ENCODE results near the gene PTBP2.

The PTBP2 gene

DNA sequence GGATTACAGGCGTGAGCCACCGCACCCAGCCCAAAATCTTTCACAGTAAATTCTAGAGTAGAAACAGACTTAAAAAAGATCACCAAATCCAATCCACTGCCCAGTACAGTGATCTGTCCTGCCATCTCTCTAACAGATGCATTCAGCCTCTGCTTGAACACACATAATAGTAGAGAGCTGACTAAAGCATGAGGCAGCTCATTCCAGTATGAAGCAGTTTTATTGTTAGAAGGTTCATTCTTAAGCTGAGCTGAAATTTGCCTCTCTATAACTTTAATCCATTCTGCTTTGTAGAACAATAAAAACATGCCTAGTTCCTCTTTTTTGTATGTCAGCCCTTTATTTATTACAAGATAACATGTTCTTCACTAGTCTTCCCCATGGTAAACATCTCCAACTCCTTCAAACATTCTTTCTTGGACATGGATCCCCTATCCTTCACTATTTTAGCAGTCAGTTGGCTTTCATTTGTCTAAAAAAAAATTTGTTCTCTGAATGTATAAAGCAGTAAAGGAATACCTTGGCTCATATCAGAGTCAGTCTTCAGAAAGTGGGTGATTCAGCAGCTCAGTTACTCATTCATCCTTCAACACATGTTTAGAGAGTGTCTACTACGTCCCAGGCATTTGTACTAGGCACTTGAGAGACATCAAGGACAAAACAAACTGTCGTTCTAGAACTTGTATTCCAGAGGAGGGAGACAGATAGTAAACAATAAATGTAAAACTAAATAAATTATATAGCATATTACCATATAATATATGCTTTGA lies 10.7 kb upstream of the PTBP2 start:
- no peaks in the 10 kb centered on the region for H3K36me3 ChIP-seq
- no peak for DNase-seq
- no peak overlapping the region for H3K4me3 ChIP-seq (ENCODE audit: low read depth, low read length)
- no peaks in the 10 kb centered on the region for H3K9me3 ChIP-seq (ENCODE audit: severe bottlenecking)
- H3K27ac ChIP-seq = no peak overlapping the region
- H3K27me3 ChIP-seq (ENCODE audit: insufficient read depth, low read depth, severe bottlenecking) = no peaks in the 10 kb centered on the region
- TF ChIP-seq, protein P1, sequence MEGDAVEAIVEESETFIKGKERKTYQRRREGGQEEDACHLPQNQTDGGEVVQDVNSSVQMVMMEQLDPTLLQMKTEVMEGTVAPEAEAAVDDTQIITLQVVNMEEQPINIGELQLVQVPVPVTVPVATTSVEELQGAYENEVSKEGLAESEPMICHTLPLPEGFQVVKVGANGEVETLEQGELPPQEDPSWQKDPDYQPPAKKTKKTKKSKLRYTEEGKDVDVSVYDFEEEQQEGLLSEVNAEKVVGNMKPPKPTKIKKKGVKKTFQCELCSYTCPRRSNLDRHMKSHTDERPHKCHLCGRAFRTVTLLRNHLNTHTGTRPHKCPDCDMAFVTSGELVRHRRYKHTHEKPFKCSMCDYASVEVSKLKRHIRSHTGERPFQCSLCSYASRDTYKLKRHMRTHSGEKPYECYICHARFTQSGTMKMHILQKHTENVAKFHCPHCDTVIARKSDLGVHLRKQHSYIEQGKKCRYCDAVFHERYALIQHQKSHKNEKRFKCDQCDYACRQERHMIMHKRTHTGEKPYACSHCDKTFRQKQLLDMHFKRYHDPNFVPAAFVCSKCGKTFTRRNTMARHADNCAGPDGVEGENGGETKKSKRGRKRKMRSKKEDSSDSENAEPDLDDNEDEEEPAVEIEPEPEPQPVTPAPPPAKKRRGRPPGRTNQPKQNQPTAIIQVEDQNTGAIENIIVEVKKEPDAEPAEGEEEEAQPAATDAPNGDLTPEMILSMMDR (IDR thresholded peaks at IDR 0.05; ENCODE audit: low read depth, low read length) = no peak

DNA sequence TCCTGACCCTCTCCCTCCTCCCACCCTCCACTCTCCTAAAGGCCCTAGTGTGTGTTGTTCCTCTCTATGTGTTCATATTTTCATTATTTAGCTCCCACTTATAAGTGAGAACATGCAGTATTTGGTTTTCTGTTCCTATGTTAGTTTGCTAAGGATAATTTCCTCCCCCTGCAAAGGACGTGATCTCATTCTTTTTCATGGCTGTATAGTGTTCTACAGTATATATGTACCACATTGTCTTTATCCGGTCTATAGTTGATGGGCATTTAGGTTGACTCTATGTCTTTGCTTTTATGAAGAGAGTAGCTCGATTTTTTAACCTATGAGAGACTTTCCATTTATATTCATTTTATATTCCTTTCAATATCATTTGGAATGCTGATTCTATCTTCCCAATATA lies 7.9 kb upstream of the PTBP2 start:
- H3K9me3 ChIP-seq (ENCODE audit: severe bottlenecking) = no peaks in the 10 kb centered on the region
- TF ChIP-seq, protein P1 (IDR thresholded peaks at IDR 0.05; ENCODE audit: low read depth, low read length) = no peak
- no peak overlapping the region for H3K27ac ChIP-seq
- no peak for DNase-seq
- no peak overlapping the region for H3K4me3 ChIP-seq (ENCODE audit: low read depth, low read length)
- H3K27me3 ChIP-seq (ENCODE audit: insufficient read depth, low read depth, severe bottlenecking) = no peaks in the 10 kb centered on the region
- no peaks in the 10 kb centered on the region for H3K36me3 ChIP-seq

DNA sequence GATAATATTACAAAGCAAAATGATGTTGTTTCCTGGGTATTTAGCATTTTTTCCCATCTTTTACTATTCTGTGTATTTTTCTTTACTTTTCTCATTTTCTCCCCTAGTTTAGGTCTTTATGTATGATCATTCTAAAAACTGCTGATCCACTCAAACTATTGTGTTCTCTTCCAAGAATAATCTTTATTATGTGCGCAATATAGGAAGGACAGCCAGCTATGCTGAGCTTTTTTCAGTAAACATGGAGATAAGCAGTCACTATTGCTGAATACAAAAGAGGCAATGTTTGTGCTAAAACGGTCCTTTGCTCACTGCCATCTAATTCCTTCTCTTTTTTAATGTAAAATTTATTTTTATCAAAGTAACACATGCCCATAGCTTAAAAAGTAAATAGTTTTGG lies 6.7 kb upstream of the PTBP2 start:
- H3K27ac ChIP-seq = no peak overlapping the region
- TF ChIP-seq, protein P1 (IDR thresholded peaks at IDR 0.05; ENCODE audit: low read depth, low read length) = no peak
- DNase-seq = no peak

GRCh38 chr1:96715482-96715881 lies 6.1 kb upstream of the PTBP2 start:
- H3K27me3 ChIP-seq (ENCODE audit: insufficient read depth, low read depth, severe bottlenecking) = no peaks in the 10 kb centered on the region
- no peak overlapping the region for H3K27ac ChIP-seq
- DNase-seq = no peak
- H3K4me3 ChIP-seq (ENCODE audit: low read depth, low read length) = no peak overlapping the region
- TF ChIP-seq, protein P1 (IDR thresholded peaks at IDR 0.05; ENCODE audit: low read depth, low read length) = no peak
- H3K9me3 ChIP-seq (ENCODE audit: severe bottlenecking) = no peaks in the 10 kb centered on the region
- H3K36me3 ChIP-seq = no peaks in the 10 kb centered on the region

More for the DNA sequence above, 6.7 kb upstream of the PTBP2 start:
- Histone ChIP-seq H3K36me3 (no peaks in the 10 kb centered on the region), H3K27me3 (ENCODE audit: insufficient read depth, low read depth, severe bottlenecking) (no peaks in the 10 kb centered on the region), H3K9me3 (ENCODE audit: severe bottlenecking) (no peaks in the 10 kb centered on the region), H3K4me3 (ENCODE audit: low read depth, low read length) (no peak overlapping the region)

DNA sequence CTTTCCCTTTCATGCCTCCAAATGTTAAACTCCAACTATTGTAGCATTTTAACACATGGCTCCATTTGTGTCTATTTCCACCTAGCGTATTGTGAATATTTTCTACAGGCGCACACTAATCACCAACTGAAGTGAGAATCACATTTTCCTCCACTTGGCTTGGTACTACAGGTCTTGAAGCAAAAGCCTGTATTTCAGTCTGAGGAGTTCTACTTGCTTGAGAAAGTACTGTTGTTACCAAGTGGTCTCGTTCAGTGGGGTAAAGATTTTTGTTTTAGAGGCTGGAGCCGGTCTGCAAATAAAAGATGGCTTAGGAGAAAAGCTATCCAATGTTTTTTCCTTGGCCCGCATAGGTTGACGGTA lies 550 bp upstream of the PTBP2 start:
- H3K9me3 ChIP-seq (ENCODE audit: severe bottlenecking) = no peaks in the 10 kb centered on the region
- no peak for DNase-seq
- TF ChIP-seq, protein P1 (IDR thresholded peaks at IDR 0.05; ENCODE audit: low read depth, low read length) = no peak
- peaks cover 36% of the 10 kb centered on the region for H3K36me3 ChIP-seq
- H3K4me3 ChIP-seq (ENCODE audit: low read depth, low read length) = peak overlapping the region; percentile 97
- peak overlapping the region; percentile 96 for H3K27ac ChIP-seq
- H3K27me3 ChIP-seq (ENCODE audit: insufficient read depth, low read depth, severe bottlenecking) = no peaks in the 10 kb centered on the region
